C1 segment of cervical spinal cord (tissue), 14 donors: ENCODE results near the gene CHKB.

ENCODE experiments used
- DNase-seq, 14 donors: peaks; one replicate each; lab custom pipeline; 2025; lab: John Stamatoyannopoulos, UW

CHKB gene

DNA sequence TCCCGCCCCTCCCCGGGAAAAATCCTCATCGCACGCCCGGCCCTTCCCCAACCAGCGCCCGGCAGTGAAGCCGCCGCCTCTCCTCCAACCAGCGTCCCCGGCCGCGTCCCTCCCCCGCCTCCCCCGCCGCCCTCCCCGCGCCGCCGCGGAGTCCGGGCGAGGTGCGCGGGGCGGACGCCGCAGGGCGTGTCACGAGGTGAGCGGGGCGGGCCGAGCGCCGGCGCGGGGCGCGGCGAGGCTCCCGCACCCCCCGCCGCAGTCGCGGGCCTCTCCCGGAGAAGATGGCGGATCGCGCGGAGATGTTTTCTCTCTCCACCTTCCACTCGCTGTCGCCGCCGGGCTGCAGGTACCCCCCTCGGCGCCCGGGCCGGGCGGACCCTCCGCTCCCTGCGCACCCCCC lies 17.9 kb upstream of the CHKB start, which contains the start of gene MAPK8IP2:
MAPK8IP2 (plus strand) TSS at position 256 of the 400 bp plus-strand sequence; CDS start at position 282, 26 bp downstream.
- DNase-seq: peak in 1 of 14 donors; percentile 70

DNA sequence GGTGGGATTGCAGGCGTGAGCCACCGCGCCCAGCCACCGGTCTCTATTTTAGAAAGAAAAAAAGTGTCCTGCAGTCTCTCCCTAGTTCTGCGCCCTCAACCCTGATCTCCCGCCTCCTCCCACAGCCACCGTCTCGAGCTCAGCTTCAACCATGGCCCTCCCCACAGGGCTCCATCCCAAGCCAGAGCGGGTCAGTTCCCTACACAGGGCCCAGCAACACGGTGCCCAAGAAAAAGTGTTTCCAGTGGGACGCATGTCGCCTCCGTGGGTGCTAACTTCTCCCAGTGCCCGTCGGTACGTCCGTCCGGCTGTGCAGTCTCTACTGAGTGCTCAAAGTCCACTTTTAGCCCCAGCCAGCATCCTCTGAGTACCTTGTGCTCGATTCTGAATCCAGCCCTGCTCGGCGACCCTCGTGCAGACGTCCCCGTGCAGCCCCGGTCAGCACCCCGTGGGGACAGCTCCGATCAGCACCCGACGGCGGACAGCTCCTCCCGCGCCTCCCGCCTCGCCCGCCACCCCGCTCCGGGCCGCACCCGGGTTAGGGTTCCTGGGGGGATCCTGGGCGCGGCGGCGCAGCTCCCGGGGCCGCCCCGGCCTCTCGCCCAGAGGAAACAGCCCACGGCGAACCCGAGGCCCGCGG lies 17.3 kb upstream of the CHKB start:
- peak in 2 of 14 donors; percentile 25 to 46 for DNase-seq

DNA sequence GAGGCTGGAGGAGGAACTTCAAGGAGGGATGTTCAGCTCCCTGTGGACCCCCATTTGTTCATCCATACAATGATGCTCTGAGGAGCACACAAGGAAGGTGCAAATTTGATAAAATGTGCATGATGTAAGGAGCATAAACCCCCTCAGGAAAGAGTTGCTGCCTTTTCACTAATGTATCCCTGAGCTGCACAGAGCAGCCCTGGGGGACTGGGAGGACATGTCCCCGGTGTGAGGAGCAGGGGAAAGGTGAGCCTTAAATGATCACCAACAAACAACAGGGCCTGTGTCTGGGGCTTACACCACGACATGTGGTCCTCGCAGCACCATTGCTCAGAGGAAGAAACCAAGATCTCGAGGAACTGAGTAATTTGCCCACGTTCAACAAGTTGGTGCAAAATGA lies 14.4 kb upstream of the CHKB start:
- no peak for DNase-seq

DNA sequence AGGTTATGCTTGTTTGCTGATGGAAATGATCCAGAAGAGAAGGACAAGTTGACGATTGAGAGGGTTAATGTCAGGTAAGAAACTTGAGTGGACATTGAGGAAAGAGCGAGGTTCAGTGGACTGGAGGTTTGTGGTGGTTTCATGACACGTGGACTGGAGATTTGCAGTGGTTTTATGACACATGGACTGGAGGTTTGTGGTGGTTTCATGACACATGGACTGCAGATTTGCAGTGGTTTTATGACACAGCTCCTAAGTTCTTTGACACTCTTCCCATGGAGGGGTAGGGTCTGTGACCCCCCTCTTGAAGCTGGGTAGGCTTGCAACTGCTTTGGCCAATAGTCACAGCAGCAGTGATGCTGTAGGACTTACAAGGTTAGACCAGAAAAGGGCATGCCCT lies 12.5 kb upstream of the CHKB start:
- DNase-seq: no peak

DNA sequence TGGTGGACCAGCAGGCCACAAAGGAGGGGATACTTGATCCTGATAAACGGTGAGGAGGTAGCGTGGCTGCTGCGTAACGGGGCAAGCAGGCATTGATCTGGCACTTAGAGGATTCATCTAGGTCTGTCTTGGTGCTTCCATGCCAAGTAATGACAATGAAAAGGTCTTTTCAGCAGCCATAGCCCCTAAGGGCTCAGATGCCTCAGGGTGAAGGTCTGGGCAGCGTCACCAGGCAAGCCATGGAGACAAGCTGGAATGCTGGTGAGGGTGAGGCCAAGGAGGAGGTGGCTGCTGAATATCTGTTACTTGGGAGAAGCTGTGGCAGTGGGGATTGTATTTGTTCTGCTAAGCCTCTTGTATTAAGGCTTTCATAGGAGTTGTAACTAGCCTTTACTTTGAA lies 4.8 kb upstream of the CHKB start:
- DNase-seq: no peak

DNA sequence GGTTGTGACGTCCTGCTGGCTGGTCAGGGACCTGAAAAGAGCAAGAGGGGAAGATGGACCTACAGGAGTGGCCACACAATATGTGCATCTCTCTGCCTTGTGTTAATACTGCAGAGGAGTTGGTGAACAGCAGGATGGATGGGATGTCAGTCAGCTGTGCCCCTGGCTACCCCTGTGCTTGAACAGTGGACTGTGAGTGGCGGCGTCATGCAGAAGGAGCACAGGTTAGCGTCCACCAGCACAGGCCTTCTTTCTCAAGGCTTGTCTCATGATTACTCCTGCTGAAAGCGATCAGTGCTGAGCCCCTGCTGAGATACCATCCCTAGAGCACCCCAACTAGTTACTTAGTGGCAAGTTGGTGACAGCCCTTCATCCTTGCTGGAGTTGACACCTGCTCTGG lies 3.8 kb upstream of the CHKB start:
- DNase-seq: no peak

DNA sequence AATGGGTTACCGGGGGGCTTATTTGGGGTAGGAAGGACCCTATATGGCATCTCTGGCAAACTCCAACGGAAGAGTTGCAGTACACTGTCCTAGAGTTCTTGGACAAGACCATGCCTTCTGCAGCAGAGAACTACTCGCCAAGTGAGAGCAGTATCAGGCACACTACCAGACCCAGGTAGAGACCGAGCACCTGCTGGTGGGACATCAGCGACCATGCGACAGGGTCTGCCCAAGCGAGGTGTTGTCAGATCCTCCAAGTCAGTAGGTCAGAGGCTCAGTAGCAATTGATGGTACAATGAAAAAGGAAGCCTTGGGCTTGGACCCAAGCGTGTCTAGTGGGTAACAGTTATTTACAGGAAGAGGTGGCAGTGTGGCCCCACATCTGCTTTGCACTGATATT lies 3.1 kb upstream of the CHKB start:
- no peak for DNase-seq

DNA sequence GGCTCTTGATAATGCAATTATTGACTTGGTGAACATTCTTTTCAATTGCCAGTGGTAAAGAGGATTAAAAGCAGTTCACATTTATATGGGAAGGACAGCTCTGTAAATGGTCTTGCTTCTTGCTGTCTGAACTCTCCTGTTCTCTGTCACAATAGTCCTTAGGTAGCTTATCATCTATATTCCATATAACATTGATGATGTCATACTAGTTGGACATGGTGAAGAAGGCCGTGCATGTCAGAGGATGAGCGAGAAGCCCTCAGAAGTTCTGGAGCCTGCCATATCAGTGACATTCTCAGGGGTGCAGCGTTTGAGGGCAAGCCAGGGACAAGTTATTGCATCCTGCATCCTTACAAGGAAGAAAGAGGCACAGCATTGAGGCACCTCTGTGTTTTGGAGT lies 2.6 kb upstream of the CHKB start:
- no peak for DNase-seq

DNA sequence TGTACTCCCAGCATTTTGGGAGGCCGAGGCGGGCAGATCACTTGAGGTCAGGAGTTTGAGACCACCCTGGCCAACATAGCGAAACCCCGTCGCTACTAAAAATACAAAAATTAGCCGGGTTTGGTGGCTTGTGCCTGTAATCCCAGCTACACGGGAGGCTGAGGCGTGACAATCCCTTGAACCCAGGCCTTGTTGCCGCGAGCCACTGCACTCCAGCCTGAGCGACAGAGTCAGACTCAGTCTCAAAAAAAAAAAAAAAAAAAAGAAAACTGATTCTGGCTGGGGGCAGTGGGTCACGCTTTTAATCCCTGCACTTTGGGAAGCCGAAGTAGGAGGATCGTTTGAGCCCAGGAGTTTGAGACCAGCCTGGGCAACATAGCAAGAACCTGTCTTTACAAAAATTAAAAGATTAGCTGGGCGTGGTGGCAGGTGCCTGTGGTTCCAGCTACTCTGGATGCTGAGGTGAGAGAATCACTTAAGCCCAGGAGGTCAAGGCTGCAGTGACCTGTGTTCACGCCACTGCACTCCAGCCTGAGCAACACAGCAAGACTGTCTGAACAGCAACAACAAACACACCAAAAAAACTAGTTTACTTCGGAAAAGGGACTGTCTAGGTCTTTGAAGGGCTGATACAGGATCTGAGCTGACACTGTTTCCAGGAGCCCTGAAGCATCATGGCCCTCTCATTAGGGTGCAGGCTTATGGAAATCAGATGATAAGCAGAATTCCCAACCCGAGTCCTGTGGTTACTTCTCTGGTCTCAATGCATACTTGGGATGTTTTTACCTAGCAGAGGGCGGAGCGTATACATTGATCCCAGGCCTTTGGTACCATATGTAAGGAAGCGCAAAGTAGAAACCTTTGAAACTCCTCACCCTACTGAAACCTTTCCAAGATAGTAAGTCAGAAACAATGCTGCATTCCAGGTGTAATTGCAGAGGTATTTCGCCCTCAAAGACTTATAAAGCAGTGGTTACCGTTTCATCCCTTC lies 1.8 kb upstream of the CHKB start:
- no peak for DNase-seq

DNA sequence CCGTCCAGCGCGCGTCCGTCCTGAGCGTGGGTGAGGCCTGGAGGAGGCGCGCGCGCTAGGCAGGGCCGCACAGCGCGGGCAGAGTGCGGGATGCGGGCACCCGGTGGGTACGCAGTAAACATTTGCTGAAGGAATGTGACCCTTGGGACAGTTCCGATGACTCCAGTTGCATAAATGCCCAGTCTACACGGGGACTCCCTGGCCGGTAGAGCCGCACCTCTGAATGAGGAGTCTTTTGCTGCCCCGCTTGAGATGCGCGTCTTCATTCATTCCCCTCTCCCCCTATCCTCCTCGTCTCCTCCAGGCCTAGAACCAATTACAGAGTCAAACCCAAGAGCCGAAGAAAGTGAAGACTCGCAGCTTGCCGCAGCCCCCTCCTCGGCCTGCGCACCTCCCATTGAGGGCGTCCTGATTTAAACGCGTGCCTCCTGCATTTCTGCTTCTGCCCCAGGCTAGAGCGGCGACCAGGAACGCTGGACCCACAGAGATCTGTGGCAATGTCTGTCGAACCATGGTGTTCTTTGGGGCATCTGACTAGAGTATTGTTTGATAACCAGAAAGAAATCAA lies 729 bp upstream of the CHKB start:
- peak in 1 of 14 donors; percentile 42 for DNase-seq

DNA sequence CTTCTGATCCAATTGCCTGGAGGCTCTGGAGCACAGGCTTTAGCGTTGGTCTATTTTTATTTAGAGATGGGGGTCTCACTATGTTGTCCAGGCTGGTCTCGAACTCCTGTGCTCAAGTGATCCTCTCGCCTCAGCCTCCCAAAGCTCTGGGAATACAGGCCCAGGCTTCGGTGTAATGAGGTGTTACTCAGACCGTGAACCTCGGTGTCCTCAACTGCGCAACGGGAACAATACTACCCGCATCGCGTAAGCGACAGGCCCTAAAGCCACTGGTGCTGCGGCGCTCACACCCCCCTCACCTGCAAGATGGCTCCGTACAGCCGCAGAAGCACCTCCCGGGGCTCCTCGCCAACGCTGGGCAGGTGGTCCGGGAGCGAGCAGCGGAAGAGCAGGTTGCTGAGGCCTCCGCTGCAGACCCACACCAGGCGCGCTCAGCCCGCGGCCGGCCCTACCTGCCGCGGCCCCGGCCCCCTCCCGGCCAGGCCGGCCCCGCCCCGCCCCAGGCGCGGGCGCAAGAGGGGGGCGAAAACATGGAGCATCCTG lies 628 bp downstream of the CHKB start:
- no peak for DNase-seq

DNA sequence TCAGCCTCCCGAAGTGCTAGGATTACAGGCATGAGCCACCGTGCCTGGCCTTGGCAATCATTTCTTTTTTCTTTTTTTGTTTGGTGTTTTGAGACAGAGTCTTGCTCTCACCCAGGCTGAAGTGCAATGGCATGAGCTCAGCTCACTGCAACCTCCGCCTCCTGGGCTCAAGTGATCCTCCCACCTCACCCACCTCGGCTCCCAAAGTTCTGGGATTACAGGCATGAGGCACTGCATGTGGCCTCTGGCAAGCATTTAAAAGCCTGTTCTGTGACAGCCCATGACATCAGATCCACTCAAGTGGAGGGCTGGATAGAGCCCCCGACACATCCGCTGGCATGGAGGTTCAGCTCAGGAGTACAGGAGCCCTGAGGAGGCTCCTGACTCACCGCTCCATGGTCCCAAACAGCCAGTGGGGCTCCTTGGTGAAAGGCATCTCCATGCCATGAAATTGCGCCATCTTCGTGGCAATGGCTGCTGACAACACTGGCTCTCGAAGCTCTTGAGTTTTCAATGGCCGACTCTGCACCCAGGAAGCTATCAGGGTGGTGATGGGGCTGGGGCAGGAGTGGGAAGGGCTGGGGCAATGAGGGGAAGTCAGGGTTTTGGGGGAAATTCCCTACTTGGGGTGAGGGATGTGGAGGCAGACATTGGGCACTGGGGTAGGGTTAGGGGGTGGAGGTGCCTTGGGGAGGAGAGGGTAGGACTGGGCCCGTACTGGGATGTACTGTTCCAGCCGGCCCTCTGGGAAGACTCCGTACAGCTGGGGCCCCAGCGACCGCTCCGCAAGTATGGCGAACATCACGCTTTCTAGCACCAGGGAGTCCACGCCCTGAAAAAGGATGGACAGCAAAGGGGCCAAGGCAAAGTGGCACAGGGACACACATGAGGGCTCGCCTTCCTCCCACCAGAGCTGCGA lies 1.4 kb downstream of the CHKB start:
- no peak for DNase-seq

DNA sequence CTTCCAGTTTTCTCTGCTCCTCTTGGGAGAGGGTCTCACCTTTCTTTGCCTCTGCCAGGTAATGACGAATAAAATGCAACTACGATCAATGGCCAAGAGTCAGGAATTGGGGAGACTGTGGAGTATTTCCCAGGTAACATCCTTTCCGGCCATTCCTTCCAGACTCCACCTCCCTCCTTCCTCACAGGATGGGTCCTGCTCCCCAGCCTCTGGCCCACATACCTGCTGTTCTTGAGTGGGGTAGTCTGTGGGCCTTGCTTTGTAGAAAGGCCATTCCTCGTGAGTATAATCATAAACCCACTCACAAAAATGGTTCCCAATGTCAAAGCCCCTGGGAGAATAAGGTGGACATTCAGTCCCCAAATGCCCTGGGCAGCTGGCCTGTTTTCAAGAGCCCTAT lies 2.9 kb downstream of the CHKB start:
- DNase-seq: no peak

DNA sequence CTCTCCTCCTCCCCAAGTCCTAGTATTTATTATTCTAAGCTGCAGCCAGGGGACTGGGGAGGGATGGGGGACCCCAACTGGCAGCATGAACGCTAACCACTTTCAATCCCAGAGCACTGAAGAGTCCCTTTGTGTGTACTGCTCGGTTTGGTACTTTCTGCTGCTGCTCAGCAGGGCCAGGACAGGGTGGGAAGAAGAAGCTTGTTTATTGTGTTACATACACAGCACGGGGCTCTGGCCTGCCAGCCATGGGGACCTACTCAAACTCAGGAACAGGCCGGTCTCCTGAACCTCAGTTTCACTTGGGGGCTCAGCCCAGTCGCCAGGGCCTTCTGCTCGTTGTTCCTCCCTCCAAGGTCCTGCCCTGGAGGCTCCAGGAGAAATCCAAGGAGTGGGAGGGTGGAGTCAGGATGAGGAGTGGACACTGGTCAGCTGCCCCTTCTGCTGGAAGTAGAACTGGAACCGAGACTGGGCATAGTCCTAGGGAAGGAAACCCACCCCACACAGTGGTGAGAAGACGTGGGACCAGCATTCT lies 3.8 kb downstream of the CHKB start:
- DNase-seq: peak in 1 of 14 donors; percentile 31

DNA sequence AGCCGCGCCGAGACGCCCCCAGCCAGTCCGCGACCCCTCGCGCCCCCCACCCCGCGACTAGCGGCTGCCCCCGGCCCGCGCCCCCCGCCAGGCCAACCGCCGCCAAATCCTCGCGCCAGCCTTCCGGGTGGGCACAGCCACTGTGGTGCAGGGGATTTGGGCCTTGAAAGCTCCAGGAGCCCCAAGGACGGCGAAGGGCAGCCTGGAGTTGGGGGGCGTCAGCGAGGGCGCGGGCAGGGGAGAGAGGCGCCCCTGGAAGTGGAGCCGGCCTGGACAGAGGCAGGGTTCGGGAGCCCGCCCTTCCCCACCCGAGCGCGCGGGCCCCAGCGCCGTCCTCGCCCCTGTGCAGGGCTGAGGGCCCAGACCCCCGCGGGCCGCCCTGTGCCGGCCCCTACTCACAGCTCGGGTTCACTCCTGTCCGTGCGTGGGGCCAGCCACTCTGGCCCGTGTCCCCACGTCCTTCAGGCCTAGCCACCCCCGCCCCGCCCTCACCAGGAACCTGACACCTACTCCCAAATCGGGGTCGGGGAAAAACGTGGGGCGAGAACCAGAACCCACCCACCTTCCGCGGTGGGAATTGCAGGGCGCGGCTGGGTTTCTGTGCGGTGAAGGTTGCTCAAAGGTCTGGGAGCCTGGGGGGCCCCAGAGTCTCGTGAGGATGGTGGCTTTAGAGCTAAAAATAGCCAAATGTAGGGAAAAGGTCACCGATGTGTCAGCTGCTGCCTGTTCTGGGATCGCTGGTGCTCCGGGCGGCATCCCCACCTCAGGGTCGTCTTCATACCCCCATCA lies 4.5 kb downstream of the CHKB start, which contains the start of gene CPT1B:
CPT1B (minus strand) TSS at position 441 of the 789 bp plus-strand sequence. CDS start 512 bp downstream, outside the sequence.
- DNase-seq: no peak

DNA sequence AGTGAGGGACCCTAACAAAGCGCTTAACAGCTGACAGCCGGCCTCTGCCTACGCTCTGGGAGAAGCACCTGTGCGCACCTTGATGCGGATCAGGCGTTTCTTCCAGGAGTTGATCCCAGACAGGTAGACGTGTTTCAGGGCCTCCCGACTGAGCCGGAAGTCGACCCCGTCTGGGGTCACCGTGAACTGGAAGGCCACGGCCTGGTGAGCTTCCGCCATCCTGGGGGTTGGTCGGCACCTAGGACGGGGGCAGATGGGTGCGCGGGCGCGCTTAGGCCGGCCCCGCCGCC lies 5.0 kb downstream of the CHKB start:
- no peak for DNase-seq

DNA sequence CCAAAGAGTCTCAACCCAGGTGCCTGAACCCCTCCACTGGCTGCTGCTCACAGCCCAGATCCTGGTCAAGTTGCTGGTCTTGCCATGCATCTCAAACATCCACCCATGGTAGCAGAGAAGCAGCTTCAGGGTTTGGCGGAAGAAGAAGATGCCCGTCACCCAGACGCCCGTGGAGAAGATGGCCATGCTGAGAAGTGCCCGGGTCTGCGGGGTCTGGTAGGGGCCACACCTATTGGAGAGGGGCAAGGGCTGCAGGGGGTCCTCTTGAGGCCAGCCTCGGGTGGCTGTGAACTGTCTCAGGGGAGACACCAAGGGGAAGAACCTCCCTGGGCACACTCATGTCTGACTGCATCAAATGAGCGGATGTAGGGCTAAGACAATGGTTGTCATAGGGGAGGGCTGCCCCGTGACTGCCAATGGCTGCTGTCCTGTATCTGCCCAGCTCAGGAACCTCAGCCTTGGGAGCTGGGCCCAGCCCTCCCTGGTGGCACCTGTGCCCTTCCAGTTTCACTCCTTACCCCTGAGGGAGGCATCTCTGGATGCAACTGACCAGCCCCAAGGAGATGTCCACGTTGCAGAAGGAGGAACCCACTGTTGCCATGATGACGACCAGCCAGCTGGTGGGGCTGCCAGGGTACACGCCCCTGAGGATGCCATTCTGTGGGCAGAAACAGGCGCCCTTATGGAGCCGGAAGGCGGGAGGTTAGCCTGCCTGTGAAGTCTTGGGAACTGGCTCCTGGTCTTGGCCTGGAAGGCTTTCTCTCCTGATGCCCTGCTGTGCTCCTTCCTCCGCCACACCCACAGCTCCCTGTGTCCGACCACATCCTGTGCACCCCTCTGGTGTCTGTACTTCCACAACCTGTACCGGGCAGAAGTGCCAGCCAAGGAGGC lies 5.6 kb downstream of the CHKB start:
- DNase-seq: no peak

DNA sequence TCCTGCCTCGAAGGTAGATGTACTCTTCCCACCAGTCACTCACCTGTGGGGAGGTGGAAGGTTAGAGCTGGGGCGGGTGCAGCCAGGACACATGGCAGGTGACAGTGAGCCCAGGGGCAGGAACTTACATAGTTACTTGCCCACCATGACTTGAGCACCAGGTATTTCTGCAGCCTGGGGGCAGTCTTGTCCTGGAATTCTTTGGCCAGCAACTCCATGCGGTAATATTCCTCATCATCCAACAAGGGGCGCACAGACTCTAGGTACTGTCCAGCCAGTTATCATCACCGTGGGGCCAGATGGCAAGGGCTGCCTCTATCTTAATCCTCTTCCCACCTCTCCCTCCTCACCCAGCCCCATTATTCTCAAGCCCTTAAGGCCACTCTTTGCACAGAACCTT lies 6.6 kb downstream of the CHKB start:
- DNase-seq: peak in 1 of 14 donors; percentile 80

DNA sequence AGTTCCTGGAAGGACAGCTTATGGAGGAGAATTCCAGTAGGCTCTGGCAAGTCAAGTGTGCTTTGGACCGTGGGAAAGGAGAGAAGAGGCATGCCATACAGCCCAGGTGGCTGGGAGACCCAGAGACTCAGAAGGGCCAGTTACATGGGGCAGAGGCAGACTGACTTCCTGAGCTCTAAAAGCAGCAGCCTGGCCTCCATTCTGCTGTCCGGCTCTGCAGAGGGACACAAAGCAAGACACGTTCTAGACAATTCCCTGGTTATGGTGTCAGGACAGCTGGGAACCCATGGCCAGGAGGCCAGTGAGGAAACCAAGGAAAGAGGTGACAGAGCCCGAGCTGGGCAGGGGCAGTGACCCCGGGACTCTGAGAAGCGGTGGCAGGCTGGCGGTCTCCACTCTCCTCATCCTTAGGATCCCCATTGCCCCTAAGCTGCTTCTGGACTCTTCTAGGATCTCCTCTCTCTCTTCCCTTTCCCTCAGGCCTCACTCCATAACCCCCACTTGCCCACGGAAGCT lies 7.2 kb downstream of the CHKB start:
- no peak for DNase-seq
